Measurements from ENCODE around the gene CFAP61.

The CFAP61 gene

GRCh38 chr20:20364593-20365479 is 312.5 kb downstream of the CFAP61 start:
- DNase-seq (ENCODE audit: low read depth in 2 of 2): peak in 1 of 2 experiments; percentile 15

- no peak for DNase-seq (ENCODE audit: low read depth in 2 of 2)
Measured at GRCh38 chr20:20365480-20366161, 313.3 kb downstream of the CFAP61 start.

- no peak for DNase-seq (ENCODE audit: low read depth in 2 of 2)
Measured at GRCh38 chr20:20366551-20366875, 314.2 kb downstream of the CFAP61 start.

- no peak for DNase-seq (ENCODE audit: low read depth in 2 of 2)
Measured at GRCh38 chr20:20366876-20367574, 314.7 kb downstream of the CFAP61 start.

- DNase-seq (ENCODE audit: low read depth in 2 of 2): peak in 1 of 2 experiments; percentile 38
Measured at GRCh38 chr20:20367575-20368417, 315.5 kb downstream of the CFAP61 start, which contains the start of gene INSM1. INSM1 (plus strand) TSS chr20:20368104; CDS start chr20:20368268, 164 bp downstream.

GRCh38 chr20:20368418-20369249 is 316.3 kb downstream of the CFAP61 start:
- peak in 1 of 2 experiments; percentile 17 for DNase-seq (ENCODE audit: low read depth in 2 of 2)

- DNase-seq (ENCODE audit: low read depth in 2 of 2): peak in 1 of 2 experiments; percentile 17
Measured at GRCh38 chr20:20369250-20370093, 317.1 kb downstream of the CFAP61 start.

GRCh38 chr20:20370094-20370575 is 317.8 kb downstream of the CFAP61 start:
- DNase-seq (ENCODE audit: low read depth in 2 of 2): no peak

- DNase-seq (ENCODE audit: low read depth in 2 of 2): no peak
Measured at GRCh38 chr20:20371083-20371482, 318.8 kb downstream of the CFAP61 start.

- no peak for DNase-seq (ENCODE audit: low read depth in 2 of 2)
Measured at GRCh38 chr20:20371681-20372080, 319.3 kb downstream of the CFAP61 start.

- no peak for DNase-seq (ENCODE audit: low read depth in 2 of 2)
Measured at GRCh38 chr20:20373091-20373571, 320.8 kb downstream of the CFAP61 start.

GRCh38 chr20:20375862-20376261 is 323.5 kb downstream of the CFAP61 start:
- DNase-seq (ENCODE audit: low read depth in 2 of 2): no peak

- DNase-seq (ENCODE audit: low read depth in 2 of 2): no peak
Measured at GRCh38 chr20:20386192-20386591, 333.9 kb downstream of the CFAP61 start.

GRCh38 chr20:20390393-20390792 is 338.1 kb downstream of the CFAP61 start:
- DNase-seq (ENCODE audit: low read depth in 2 of 2): no peak

- no peak for DNase-seq (ENCODE audit: low read depth in 2 of 2)
Measured at GRCh38 chr20:20391115-20391514, 338.8 kb downstream of the CFAP61 start.

GRCh38 chr20:20391766-20392165 is 339.4 kb downstream of the CFAP61 start:
- no peak for DNase-seq (ENCODE audit: low read depth in 2 of 2)

- DNase-seq (ENCODE audit: low read depth in 2 of 2): no peak
Measured at GRCh38 chr20:20393207-20394120, 341.1 kb downstream of the CFAP61 start.

- no peak for DNase-seq (ENCODE audit: low read depth in 2 of 2)
Measured at GRCh38 chr20:20395087-20395486, 342.8 kb downstream of the CFAP61 start.
